Motor neuron (in vitro differentiated cells): Measurements from ENCODE around the gene CYTH3. TPM values are rescaled to one million over a fixed set of nuclear protein-coding genes. Genes with fewer than 3 reads are reported as not detected.
"Not testable (repeated sequence)": the region's sequence is repeated elsewhere in the genome, so short reads cannot be mapped to it uniquely, and the experiment has no call there.

Experiments used
- ATAC-seq, 8 experiments: fragments of 200-7000 bp; cut with Tn5 transposase; replicated peaks in 6 of 8; 2 replicates each; pipeline ENCODE4 v1.8.0; 2021; ENCODE audit warnings: mild to moderate bottlenecking in 8 of 8, moderate library complexity in 8 of 8
- H3K27ac ChIP-seq, 2 donors: fragments of 250-450 bp; sonication (Bioruptor Pico); 2 replicates each; pipeline ENCODE4 v1.9.0; 2021; ENCODE audit warnings: antibody characterized with exemption in 2 of 2, mild to moderate bottlenecking in 2 of 2, moderate library complexity in 1 of 2
- H3K4me1 ChIP-seq, 2 donors: fragments of 250-450 bp; sonication (Bioruptor Pico); replicated peaks in 1 of 2; 2 replicates each; pipeline ENCODE4 v1.6.1; 2021; ENCODE audit warnings: antibody characterized with exemption in 2 of 2, mild to moderate bottlenecking in 2 of 2, moderate library complexity in 1 of 2
- H3K4me3 ChIP-seq, 5 donors: fragments of 250-450 bp; sonication (Bioruptor Pico); 2 replicates each; pipeline ENCODE4 v1.9.0; 2021; ENCODE audit warnings: antibody characterized with exemption in 5 of 5, mild to moderate bottlenecking in 5 of 5, moderate library complexity in 4 of 5
- WGBS, 10 experiments: fragments of 450-650 bp; shearing (Covaris generic); methylation state at CpG; one replicate each; pipeline ENCODE4 v1.0.0; 2022; 5-methylcytosine and 5-hydroxymethylcytosine counted together
- in situ Hi-C, 9 experiments: fragments of 400-800 bp; cut with MboI; loops; one replicate each; pipeline ENCODE4 v1.15.0; 2021; ENCODE audit warnings: low sequenced_read_pairs in 9 of 9, low pct_unique_long_range_greater_than_20kb in 2 of 9; ENCODE audit not compliant: unreplicated experiment in 9 of 9
- total RNA-seq, 8 experiments: library from RNA; unstranded; fragments of 300-600 nt; gene quantifications; 2 replicates each; pipeline versions ENCODE4 v1.2.3 to v1.2.4, GENCODE V29; 2022

The CYTH3 gene
- total RNA-seq, 8 experiments from 2014 or later: 7.6 to 20.0 (median 10.5) TPM

- 60 to 100% (median 90%) methylated on average over 1 to 3 of the region's 3 CpGs; no CpG with 5 or more reads in 3 of the 10 experiments for WGBS, 10 experiments
- H3K4me1 ChIP-seq: no peaks in the 10 kb centered on the region
- ATAC-seq: no peak
- in situ Hi-C loops: no loop called here
- no peak overlapping the region for H3K4me3 ChIP-seq
- H3K27ac ChIP-seq: no peak overlapping the region
Measured at GRCh38 chr7:6293202-6293601, 20.8 kb upstream of the CYTH3 start.

GRCh38 chr7:6291941-6292340 lies 19.5 kb upstream of the CYTH3 start:
- H3K4me3 ChIP-seq, H3K27ac ChIP-seq, in situ Hi-C loops, ATAC-seq, H3K4me1 ChIP-seq: not testable (repeated sequence)
- 20 to 100% (median 89%) methylated on average over 1 to 7 of the region's 12 CpGs; no CpG with 5 or more reads in 3 of the 10 experiments for WGBS, 10 experiments

- no peak overlapping the region for H3K4me3 ChIP-seq
- no peaks in the 10 kb centered on the region for H3K4me1 ChIP-seq
- H3K27ac ChIP-seq: no peak overlapping the region
- in situ Hi-C loops: no loop called here
- no peak for ATAC-seq
- WGBS, 10 experiments: 84 to 100% (median 95%) methylated on average over 1 to 5 of the region's 5 CpGs; no CpG with 5 or more reads in 5 of the 10 experiments
Measured at GRCh38 chr7:6291531-6291930, 19.1 kb upstream of the CYTH3 start.

- peak in 1 of 8 experiments; percentile 78 for ATAC-seq
- WGBS, 10 experiments: 70 to 85% (median 70%) methylated on average over 2 to 3 of the region's 9 CpGs; no CpG with 5 or more reads in 7 of the 10 experiments
- Histone ChIP-seq H3K27ac (no peak overlapping the region), H3K4me3 (no peak overlapping the region), H3K4me1 (no peaks in the 10 kb centered on the region)
- in situ Hi-C loops: no loop called here
Measured at GRCh38 chr7:6290319-6290741, 17.9 kb upstream of the CYTH3 start.

- H3K4me3 ChIP-seq: no peak overlapping the region
- no peaks in the 10 kb centered on the region for H3K4me1 ChIP-seq
- ATAC-seq: no peak
- in situ Hi-C loops: no loop called here
- 100% methylated on average over 2 of the region's 2 CpGs; no CpG with 5 or more reads in 6 of the 10 experiments for WGBS, 10 experiments
- H3K27ac ChIP-seq: no peak overlapping the region
Measured at GRCh38 chr7:6288270-6288860, 15.9 kb upstream of the CYTH3 start.

- no peak for ATAC-seq
- in situ Hi-C loops: no loop called here
- no peak overlapping the region for H3K27ac ChIP-seq
- no peaks in the 10 kb centered on the region for H3K4me1 ChIP-seq
- no peak overlapping the region for H3K4me3 ChIP-seq
- WGBS, 10 experiments: 0 to 100% (median 83%) methylated on average over 1 to 6 of the region's 8 CpGs; no CpG with 5 or more reads in 3 of the 10 experiments
Measured at GRCh38 chr7:6286486-6286885, 14.1 kb upstream of the CYTH3 start.

GRCh38 chr7:6284461-6285360 lies 12.3 kb upstream of the CYTH3 start:
- in situ Hi-C loops: no loop called here
- Histone ChIP-seq H3K27ac (no peak overlapping the region), H3K4me3 (no peak overlapping the region), H3K4me1 (no peaks in the 10 kb centered on the region)
- 79 to 100% (median 92%) methylated on average over 1 to 13 of the region's 20 CpGs; no CpG with 5 or more reads in 5 of the 10 experiments for WGBS, 10 experiments
- ATAC-seq: no peak

GRCh38 chr7:6284055-6284400 lies 11.6 kb upstream of the CYTH3 start:
- H3K27ac ChIP-seq: no peak overlapping the region
- H3K4me3 ChIP-seq: no peak overlapping the region
- in situ Hi-C loops: no loop called here
- H3K4me1 ChIP-seq: no peaks in the 10 kb centered on the region
- no peak for ATAC-seq
- WGBS, 10 experiments: 29 to 98% (median 84%) methylated on average over 1 to 7 of the region's 7 CpGs

- peak in 3 of 8 experiments; percentile 42 to 67 (median 56) for ATAC-seq
- in situ Hi-C loops, H3K4me1 ChIP-seq, H3K4me3 ChIP-seq, H3K27ac ChIP-seq: not testable (repeated sequence)
- 8 to 100% (median 88%) methylated on average over 1 to 8 of the region's 9 CpGs for WGBS, 10 experiments
Measured at GRCh38 chr7:6283391-6284054, 11.1 kb upstream of the CYTH3 start.

- in situ Hi-C loops: no loop called here
- Histone ChIP-seq H3K4me1 (no peaks in the 10 kb centered on the region), H3K27ac (no peak overlapping the region), H3K4me3 (no peak overlapping the region)
- no peak for ATAC-seq
- WGBS, 10 experiments: 90 to 100% (median 93%) methylated on average over 1 to 5 of the region's 5 CpGs; no CpG with 5 or more reads in 4 of the 10 experiments
Measured at GRCh38 chr7:6279937-6280336, 7.5 kb upstream of the CYTH3 start.

- in situ Hi-C loops: no loop called here
- H3K27ac ChIP-seq: no peak overlapping the region
- H3K4me3 ChIP-seq: no peak overlapping the region
- no peak for ATAC-seq
- H3K4me1 ChIP-seq: no peaks in the 10 kb centered on the region
- 57 to 100% (median 83%) methylated on average over 1 to 2 of the region's 3 CpGs; no CpG with 5 or more reads in 3 of the 10 experiments for WGBS, 10 experiments
Measured at GRCh38 chr7:6279341-6279740, 6.9 kb upstream of the CYTH3 start.

GRCh38 chr7:6278749-6279310 lies 6.4 kb upstream of the CYTH3 start:
- Histone ChIP-seq H3K27ac (no peak overlapping the region), H3K4me1 (no peaks in the 10 kb centered on the region), H3K4me3 (no peak overlapping the region)
- in situ Hi-C loops: no loop called here
- WGBS, 10 experiments: 77 to 93% (median 85%) methylated on average over 1 to 9 of the region's 9 CpGs; no CpG with 5 or more reads in 1 of the 10 experiments
- no peak for ATAC-seq

- no peak overlapping the region for H3K4me3 ChIP-seq
- no peak for ATAC-seq
- WGBS, 10 experiments: 40 to 100% (median 66%) methylated on average over 1 to 4 of the region's 4 CpGs; no CpG with 5 or more reads in 1 of the 10 experiments
- in situ Hi-C loops: no loop called here
- peaks cover 0 to 2% of the 10 kb centered on the region in 2 donors for H3K4me1 ChIP-seq
- H3K27ac ChIP-seq: no peak overlapping the region
Measured at GRCh38 chr7:6277476-6277875, 5.1 kb upstream of the CYTH3 start.
